Motor neuron (in vitro differentiated cells): ENCODE results near the gene GANAB. TPM values are rescaled to one million over a fixed set of nuclear protein-coding genes. Genes with fewer than 3 reads are reported as not detected.
A peak's percentile ranks its signal among the peaks of the same experiment; 100 is the strongest.
"Not testable (repeated sequence)": the region's sequence is repeated elsewhere in the genome, so short reads cannot be mapped to it uniquely, and the experiment has no call there.

Experiments used
- ATAC-seq, 8 experiments: fragments of 200-7000 bp; cut with Tn5 transposase; replicated peaks in 6 of 8; 2 replicates each; pipeline ENCODE4 v1.8.0; 2021; ENCODE audit warnings: mild to moderate bottlenecking in 8 of 8, moderate library complexity in 8 of 8
- H3K27ac ChIP-seq, 2 donors: fragments of 250-450 bp; sonication (Bioruptor Pico); 2 replicates each; pipeline ENCODE4 v1.9.0; 2021; ENCODE audit warnings: antibody characterized with exemption in 2 of 2, mild to moderate bottlenecking in 2 of 2, moderate library complexity in 1 of 2
- H3K4me1 ChIP-seq, 2 donors: fragments of 250-450 bp; sonication (Bioruptor Pico); replicated peaks in 1 of 2; 2 replicates each; pipeline ENCODE4 v1.6.1; 2021; ENCODE audit warnings: antibody characterized with exemption in 2 of 2, mild to moderate bottlenecking in 2 of 2, moderate library complexity in 1 of 2
- H3K4me3 ChIP-seq, 5 donors: fragments of 250-450 bp; sonication (Bioruptor Pico); 2 replicates each; pipeline ENCODE4 v1.9.0; 2021; ENCODE audit warnings: antibody characterized with exemption in 5 of 5, mild to moderate bottlenecking in 5 of 5, moderate library complexity in 4 of 5
- WGBS, 10 experiments: fragments of 450-650 bp; shearing (Covaris generic); methylation state at CpG; one replicate each; pipeline ENCODE4 v1.0.0; 2022; 5-methylcytosine and 5-hydroxymethylcytosine counted together
- in situ Hi-C, 9 experiments: fragments of 400-800 bp; cut with MboI; loops; one replicate each; pipeline ENCODE4 v1.15.0; 2021; ENCODE audit warnings: low sequenced_read_pairs in 9 of 9, low pct_unique_long_range_greater_than_20kb in 2 of 9; ENCODE audit not compliant: unreplicated experiment in 9 of 9
- total RNA-seq, 8 experiments: library from RNA; unstranded; fragments of 300-600 nt; gene quantifications; 2 replicates each; pipeline versions ENCODE4 v1.2.3 to v1.2.4, GENCODE V29; 2022

GANAB gene
- total RNA-seq, 8 experiments from 2014 or later = 97.8 to 296 (median 172) TPM

DNA sequence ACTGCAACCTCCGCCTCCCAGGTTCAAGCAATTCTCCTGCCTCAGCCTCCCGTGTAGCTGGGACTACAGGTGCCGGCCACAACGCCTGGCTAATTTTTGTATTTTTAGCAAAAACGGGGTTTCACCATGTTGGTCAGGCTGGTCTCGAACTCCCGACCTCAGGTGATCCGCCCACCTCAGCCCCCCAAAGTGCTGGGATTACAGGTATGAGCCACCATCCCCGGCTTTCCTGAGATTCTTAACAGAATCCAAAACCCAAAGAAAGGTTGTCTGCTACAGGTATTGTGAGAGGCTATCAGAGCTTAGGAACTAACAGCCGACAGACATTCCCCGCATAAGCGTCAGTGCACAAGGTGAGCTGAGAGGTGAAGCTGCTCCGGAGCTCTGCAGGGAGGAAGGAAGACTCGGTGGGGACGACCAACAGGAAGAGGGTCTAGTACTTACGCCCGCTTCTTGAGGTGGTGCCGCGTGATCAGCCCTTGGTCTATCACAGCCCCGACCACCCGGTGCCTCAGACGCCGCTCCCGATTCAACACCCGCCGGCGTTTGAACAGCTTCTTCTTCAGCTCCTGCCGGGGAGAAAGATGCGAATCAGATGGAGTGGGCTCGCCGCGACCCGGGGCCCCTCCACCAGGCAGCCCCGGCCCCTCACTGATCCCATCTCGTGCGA, 18.1 kb upstream of the GANAB start:
- peak overlapping the region; percentile 63 to 87 (median 70) for H3K4me3 ChIP-seq
- peak; percentile 15 to 58 (median 40) for ATAC-seq
- H3K4me1 ChIP-seq = peaks cover 14 to 16% of the 10 kb centered on the region in 2 donors
- WGBS, 10 experiments = 0 to 8% (median 0%) methylated on average over 1 to 22 of the region's 36 CpGs; no CpG with 5 or more reads in 2 of the 10 experiments
- in situ Hi-C loops = no loop called here
- H3K27ac ChIP-seq = peak overlapping the region; percentile 71 to 77

DNA sequence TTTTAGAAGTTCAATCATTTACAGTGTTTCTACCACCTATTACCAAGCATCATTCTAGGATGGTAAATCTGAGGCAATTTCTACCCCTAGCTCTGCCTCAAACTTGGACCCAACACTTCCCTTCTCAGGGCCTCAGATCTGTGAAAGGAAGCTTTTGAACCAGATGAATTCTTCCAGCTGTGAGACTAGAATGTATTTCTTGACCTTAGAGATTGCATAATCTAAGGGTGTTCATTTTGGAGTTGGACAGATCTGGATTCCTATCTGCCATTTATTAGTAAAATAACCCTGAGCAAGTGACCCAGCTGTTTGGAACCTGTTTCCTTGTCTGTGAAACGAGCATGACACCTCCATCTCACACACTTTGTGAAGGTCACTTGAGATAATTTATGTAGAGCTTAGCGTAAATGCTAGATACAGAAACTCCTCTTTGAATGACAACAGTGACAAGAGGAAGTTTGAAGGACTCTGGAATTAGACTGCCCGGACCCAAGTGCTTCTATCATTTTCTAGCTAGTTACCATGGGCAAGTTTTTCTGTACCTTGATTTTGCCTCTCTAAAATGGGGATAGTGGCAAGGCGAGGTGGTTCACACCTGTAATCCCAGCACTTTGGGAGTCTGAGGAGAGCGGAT, 10.5 kb upstream of the GANAB start:
- ATAC-seq = no peak
- no peak overlapping the region for H3K27ac ChIP-seq
- 39 to 83% (median 58%) methylated on average over 1 to 4 of the region's 5 CpGs; no CpG with 5 or more reads in 2 of the 10 experiments for WGBS, 10 experiments
- no peak overlapping the region for H3K4me3 ChIP-seq
- in situ Hi-C loops = no loop called here
- H3K4me1 ChIP-seq = peaks cover 3 to 5% of the 10 kb centered on the region in 2 donors

- no peak overlapping the region for H3K27ac ChIP-seq
- in situ Hi-C loops = no loop called here
- ATAC-seq = no peak
- peaks cover 3 to 7% of the 10 kb centered on the region in 2 donors for H3K4me1 ChIP-seq
- no peak overlapping the region for H3K4me3 ChIP-seq
- 40 to 100% (median 93%) methylated on average over 1 to 10 of the region's 11 CpGs; no CpG with 5 or more reads in 4 of the 10 experiments for WGBS, 10 experiments
Measured at GRCh38 chr11:62654297-62654696, 7.9 kb upstream of the GANAB start.

- Histone ChIP-seq H3K4me1 (peaks cover 3 to 7% of the 10 kb centered on the region in 2 donors), H3K27ac (peak overlapping the region; percentile 89 to 91), H3K4me3 (peak overlapping the region; percentile 93 to 100 (median 99))
- no peak for ATAC-seq
- in situ Hi-C loops = no loop called here
- WGBS, 10 experiments = 0 to 59% (median 33%) methylated on average over 1 to 9 of the region's 16 CpGs; no CpG with 5 or more reads in 3 of the 10 experiments
Measured at GRCh38 chr11:62652161-62653006, 6.0 kb upstream of the GANAB start.

GRCh38 chr11:62650283-62650682, 3.9 kb upstream of the GANAB start:
- ATAC-seq, H3K27ac ChIP-seq, in situ Hi-C loops, H3K4me3 ChIP-seq: not testable (repeated sequence)
- WGBS, 10 experiments = 100% methylated on average over 1 to 2 of the region's 12 CpGs; no CpG with 5 or more reads in 5 of the 10 experiments
- H3K4me1 ChIP-seq = peaks cover 10 to 16% of the 10 kb centered on the region in 2 donors

DNA sequence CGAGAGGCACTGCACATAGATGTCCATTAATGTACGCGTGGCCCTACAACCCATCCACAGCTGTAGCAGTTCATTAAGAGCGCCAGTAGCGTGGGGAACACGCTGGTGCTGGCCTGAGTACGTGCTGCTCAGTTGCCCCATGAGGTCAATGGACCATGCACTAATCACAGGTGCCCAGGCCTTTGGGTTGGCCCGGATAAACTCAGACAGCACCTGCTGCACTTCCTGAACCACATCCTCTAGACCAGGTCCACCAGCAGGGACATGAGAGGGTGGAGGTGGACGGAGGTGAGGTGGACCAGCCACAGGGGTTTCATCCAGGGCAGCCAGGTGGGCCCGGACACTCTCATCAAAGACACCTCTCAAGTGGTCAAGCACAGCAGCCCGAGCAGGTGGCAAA, 3.1 kb upstream of the GANAB start:
- WGBS, 10 experiments = 80 to 100% (median 100%) methylated on average over 1 to 4 of the region's 11 CpGs; no CpG with 5 or more reads in 6 of the 10 experiments
- in situ Hi-C loops = no loop called here
- peaks cover 13 to 21% of the 10 kb centered on the region in 2 donors for H3K4me1 ChIP-seq
- no peak overlapping the region for H3K27ac ChIP-seq
- ATAC-seq = no peak
- no peak overlapping the region for H3K4me3 ChIP-seq

GRCh38 chr11:62648967-62649364, 2.6 kb upstream of the GANAB start:
- in situ Hi-C loops = no loop called here
- Histone ChIP-seq H3K4me3 (no peak overlapping the region), H3K27ac (no peak overlapping the region), H3K4me1 (peaks cover 13 to 21% of the 10 kb centered on the region in 2 donors)
- ATAC-seq = no peak
- 97 to 100% methylated on average over 2 to 8 of the region's 11 CpGs; no CpG with 5 or more reads in 8 of the 10 experiments for WGBS, 10 experiments

DNA sequence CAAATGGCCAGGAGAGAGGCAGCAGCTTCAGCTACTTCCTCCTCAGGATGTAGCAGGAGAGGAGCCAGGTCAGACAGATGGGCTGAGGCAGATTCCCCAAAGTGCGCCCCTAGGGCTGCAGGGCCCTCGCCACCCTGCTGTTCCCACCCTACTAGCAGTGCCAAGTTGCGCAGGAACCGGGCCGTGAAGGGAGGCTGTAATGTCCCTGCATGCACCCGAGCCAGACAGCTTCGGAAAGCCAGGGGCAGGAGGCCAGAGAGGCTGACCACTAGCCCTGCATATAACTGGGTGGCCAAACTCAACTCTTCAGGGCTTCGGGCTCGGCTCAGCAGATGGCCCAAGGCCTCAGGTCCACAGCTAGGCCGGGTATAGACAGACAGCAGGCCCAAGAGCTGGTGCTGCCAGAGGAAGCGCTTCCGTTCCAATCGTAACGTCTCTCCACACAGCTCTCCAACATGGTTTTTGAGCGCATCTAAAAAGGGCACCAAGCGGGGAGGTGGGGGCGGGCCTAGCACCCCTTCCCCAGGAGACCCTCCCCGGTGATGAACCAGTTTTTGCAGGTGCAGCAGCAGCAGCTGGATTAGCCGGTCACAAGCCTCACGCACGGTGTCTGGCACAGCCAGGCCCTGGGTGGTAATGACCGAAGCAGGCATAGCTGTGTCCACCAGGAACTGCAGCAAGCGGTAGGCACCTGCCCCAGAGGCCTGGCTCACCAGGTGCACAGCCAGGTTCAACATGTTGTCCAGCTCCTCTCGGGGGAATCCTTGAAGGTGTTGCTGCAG, 2.0 kb upstream of the GANAB start:
- peaks cover 13 to 21% of the 10 kb centered on the region in 2 donors for H3K4me1 ChIP-seq
- no peak for ATAC-seq
- H3K4me3 ChIP-seq = no peak overlapping the region
- in situ Hi-C loops = no loop called here
- no peak overlapping the region for H3K27ac ChIP-seq
- 33 to 100% (median 90%) methylated on average over 1 to 5 of the region's 24 CpGs; no CpG with 5 or more reads in 6 of the 10 experiments for WGBS, 10 experiments

GRCh38 chr11:62647609-62648005, 1.2 kb upstream of the GANAB start:
- WGBS, 10 experiments = 8 to 100% (median 83%) methylated on average over 1 to 4 of the region's 6 CpGs; no CpG with 5 or more reads in 5 of the 10 experiments
- in situ Hi-C loops = no loop called here
- Histone ChIP-seq H3K27ac (no peak overlapping the region), H3K4me3 (no peak overlapping the region), H3K4me1 (peaks cover 13 to 21% of the 10 kb centered on the region in 2 donors)
- no peak for ATAC-seq

GRCh38 chr11:62646825-62647608, 604 bp upstream of the GANAB start:
- H3K4me3 ChIP-seq = peak overlapping the region in 4 of 5 donors; percentile 2 to 96 (median 82)
- WGBS, 10 experiments = 21 to 83% (median 60%) methylated on average over 1 to 18 of the region's 32 CpGs; no CpG with 5 or more reads in 3 of the 10 experiments
- in situ Hi-C loops = no loop called here
- ATAC-seq = peak in 2 of 8 experiments; percentile 16 to 38
- no peak overlapping the region for H3K27ac ChIP-seq
- peaks cover 11 to 16% of the 10 kb centered on the region in 2 donors for H3K4me1 ChIP-seq

DNA sequence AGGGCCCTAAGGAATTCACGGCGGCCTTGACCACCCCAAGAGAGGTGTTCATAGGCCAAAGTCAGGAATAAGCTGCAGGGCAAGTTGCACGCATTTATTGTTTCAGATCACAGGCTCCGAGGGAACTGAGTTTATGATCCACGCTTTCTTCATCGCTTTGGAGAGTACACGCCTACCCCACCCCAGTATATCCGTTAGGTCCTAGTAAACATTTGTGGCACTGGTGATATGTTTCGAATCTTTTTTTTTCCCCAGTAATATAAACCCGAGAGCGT, 805 bp downstream of the GANAB start:
- H3K27ac ChIP-seq = peak overlapping the region; percentile 94 to 98
- peaks cover 12 to 14% of the 10 kb centered on the region in 2 donors for H3K4me1 ChIP-seq
- 0 to 30% (median 5%) methylated on average over 2 to 9 of the region's 11 CpGs; no CpG with 5 or more reads in 4 of the 10 experiments for WGBS, 10 experiments
- H3K4me3 ChIP-seq = peak overlapping the region; percentile 72 to 96 (median 92)
- ATAC-seq = peak in 2 of 8 experiments; percentile 4 to 5
- in situ Hi-C loops = no loop called here

DNA sequence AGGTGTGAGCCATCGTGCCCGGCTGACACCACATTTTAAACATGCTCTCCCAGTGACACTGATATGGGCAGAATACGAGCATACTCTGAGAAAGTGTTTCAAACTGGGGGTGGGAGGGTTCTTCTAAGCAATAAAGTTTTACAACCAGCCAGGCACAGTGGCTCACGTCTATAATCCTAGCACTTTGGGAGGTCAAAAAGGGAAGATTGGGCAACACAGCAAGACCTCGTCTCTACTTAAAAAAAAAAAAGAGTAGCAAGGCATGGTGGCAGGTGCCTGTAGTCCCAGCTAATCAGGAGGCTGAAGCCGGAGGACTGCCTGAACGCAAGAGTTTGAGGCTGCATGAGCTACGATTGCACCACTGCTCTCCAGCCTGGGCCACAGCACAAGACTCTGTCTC, 2.2 kb downstream of the GANAB start:
- Histone ChIP-seq H3K4me1 (peaks cover 12 to 14% of the 10 kb centered on the region in 2 donors), H3K4me3 (no peak overlapping the region), H3K27ac (no peak overlapping the region)
- ATAC-seq = no peak
- 69 to 100% (median 96%) methylated on average over 1 to 7 of the region's 8 CpGs; no CpG with 5 or more reads in 2 of the 10 experiments for WGBS, 10 experiments
- in situ Hi-C loops = no loop called here
